ENCODE data around the gene ANKK1.

The ANKK1 gene

DNA sequence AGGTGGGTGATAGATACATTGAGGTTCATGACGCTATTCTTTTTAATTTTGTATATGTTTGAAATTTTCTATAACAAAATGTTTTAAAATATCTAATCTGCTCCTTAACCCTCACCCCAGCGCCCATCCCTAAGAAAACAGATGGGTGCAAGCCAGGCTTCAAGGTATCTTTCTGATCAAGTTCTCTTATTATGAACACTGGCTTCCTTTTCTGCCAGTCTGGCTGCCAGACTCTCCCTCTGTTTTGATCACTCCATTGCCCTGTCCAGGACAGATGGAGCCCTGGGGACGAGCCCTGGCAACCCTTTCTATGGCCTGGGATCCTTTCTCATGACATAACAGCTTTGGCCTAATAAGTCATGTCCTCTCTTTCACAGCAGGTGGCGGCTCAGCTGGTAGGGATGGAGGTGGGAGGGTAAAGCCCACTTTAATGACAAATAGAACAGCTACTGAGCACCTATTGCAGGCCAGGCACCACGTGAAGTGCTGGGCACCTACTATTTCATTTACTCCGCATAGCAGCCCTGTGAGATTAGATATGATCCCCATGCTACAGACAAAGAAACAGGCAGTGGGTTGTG, 49.2 kb downstream of the ANKK1 start:
- TF ChIP-seq, protein P1, sequence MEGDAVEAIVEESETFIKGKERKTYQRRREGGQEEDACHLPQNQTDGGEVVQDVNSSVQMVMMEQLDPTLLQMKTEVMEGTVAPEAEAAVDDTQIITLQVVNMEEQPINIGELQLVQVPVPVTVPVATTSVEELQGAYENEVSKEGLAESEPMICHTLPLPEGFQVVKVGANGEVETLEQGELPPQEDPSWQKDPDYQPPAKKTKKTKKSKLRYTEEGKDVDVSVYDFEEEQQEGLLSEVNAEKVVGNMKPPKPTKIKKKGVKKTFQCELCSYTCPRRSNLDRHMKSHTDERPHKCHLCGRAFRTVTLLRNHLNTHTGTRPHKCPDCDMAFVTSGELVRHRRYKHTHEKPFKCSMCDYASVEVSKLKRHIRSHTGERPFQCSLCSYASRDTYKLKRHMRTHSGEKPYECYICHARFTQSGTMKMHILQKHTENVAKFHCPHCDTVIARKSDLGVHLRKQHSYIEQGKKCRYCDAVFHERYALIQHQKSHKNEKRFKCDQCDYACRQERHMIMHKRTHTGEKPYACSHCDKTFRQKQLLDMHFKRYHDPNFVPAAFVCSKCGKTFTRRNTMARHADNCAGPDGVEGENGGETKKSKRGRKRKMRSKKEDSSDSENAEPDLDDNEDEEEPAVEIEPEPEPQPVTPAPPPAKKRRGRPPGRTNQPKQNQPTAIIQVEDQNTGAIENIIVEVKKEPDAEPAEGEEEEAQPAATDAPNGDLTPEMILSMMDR (IDR thresholded peaks at IDR 0.05; ENCODE audit: extremely low read depth, insufficient read depth, missing control alignments): no peak
- in situ Hi-C loops (cut with MboI; ENCODE audit: low pct_unique_long_range_greater_than_20kb, low sequenced_read_pairs, unreplicated experiment): no loop called here
- no peak for DNase-seq (ENCODE audit: low spot score)

- TF ChIP-seq, protein P1 (IDR thresholded peaks at IDR 0.05; ENCODE audit: extremely low read depth, insufficient read depth, missing control alignments): no peak
- DNase-seq (ENCODE audit: low spot score): no peak
- in situ Hi-C loops (cut with MboI; ENCODE audit: low pct_unique_long_range_greater_than_20kb, low sequenced_read_pairs, unreplicated experiment): no loop called here
These were observed 53.2 kb downstream of the ANKK1 start for GRCh38 chr11:113440816-113441215.

GRCh38 chr11:113444502-113445123, 57.0 kb downstream of the ANKK1 start:
- in situ Hi-C loops (cut with MboI; ENCODE audit: low pct_unique_long_range_greater_than_20kb, low sequenced_read_pairs, unreplicated experiment): no loop called here
- DNase-seq (ENCODE audit: low spot score): no peak
- TF ChIP-seq, protein P1 (IDR thresholded peaks at IDR 0.05; ENCODE audit: extremely low read depth, insufficient read depth, missing control alignments): no peak

DNA sequence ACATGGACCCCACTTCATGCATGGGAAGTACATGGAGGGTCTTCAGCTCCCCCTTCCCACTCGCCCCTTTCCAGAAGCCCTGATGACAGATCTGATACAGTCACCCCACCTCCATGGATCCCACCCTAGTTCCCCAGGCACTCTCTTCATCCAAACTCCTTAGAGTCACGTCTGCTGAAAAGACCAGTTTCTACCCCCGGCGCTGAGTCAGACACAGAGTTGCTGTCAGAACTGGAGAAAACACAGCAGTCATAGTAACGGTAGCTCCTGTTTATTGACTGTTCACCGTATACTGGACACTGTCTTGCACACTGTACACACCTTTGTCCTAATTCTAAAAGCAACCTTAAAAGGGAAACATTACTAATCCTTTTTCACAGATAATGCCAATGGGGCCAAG, 58.5 kb downstream of the ANKK1 start:
- peak; percentile 34 for DNase-seq (ENCODE audit: low spot score)
- TF ChIP-seq, protein P1 (IDR thresholded peaks at IDR 0.05; ENCODE audit: extremely low read depth, insufficient read depth, missing control alignments): no peak

GRCh38 chr11:113446938-113447337, 59.4 kb downstream of the ANKK1 start:
- no peak for DNase-seq (ENCODE audit: low spot score)
- TF ChIP-seq, protein P1 (IDR thresholded peaks at IDR 0.05; ENCODE audit: extremely low read depth, insufficient read depth, missing control alignments): no peak
- in situ Hi-C loops (cut with MboI; ENCODE audit: low pct_unique_long_range_greater_than_20kb, low sequenced_read_pairs, unreplicated experiment): no loop called here

More for the DNA sequence above, 58.5 kb downstream of the ANKK1 start:
- in situ Hi-C loops (cut with MboI; ENCODE audit: low pct_unique_long_range_greater_than_20kb, low sequenced_read_pairs, unreplicated experiment): no loop called here

DNA sequence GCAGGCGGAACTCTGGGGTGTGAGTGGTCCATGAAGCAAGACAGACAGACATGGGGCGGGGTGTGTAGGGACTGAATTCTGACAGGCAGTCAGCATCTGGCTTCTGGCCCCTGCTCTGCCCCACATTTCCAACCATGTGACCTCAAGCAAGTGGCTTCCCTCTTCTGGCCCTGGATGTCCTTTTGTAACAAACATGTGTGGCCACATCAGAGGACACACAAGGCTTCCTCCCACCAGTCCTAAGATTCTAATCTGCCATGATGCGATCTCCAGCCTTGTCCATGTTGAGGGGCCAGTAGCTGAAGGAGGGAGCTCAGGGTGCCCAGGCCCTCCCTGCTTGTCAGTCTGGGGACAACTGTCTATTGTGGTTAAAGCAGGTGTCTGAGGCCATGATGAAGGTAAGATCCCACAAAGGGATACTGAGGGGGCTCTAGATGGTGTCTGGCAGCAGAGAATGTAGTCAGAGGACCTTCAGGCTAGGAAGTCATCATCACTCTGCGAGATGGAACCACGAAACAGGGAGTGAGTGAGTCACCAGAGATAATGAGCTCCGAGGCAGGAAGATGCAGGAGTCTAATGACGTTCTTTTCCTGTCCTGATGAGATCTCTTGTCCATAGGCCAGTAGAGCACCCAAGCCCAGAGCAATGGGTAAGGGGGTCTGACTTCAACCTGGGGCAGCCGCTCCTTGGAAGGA, 60.2 kb downstream of the ANKK1 start:
- DNase-seq (ENCODE audit: low spot score): no peak
- TF ChIP-seq, protein P1 (IDR thresholded peaks at IDR 0.05; ENCODE audit: extremely low read depth, insufficient read depth, missing control alignments): no peak

More for the DNA sequence above, 60.2 kb downstream of the ANKK1 start:
- in situ Hi-C loops (cut with MboI; ENCODE audit: low pct_unique_long_range_greater_than_20kb, low sequenced_read_pairs, unreplicated experiment): no loop called here
